Measurements from ENCODE around the gene PITPNB. TPM values are rescaled to one million over a fixed set of nuclear protein-coding genes. Genes with fewer than 3 reads are reported as not detected.

Gene PITPNB
- total RNA-seq, 1 donor from 2014 or later, result 66.6 TPM

DNA sequence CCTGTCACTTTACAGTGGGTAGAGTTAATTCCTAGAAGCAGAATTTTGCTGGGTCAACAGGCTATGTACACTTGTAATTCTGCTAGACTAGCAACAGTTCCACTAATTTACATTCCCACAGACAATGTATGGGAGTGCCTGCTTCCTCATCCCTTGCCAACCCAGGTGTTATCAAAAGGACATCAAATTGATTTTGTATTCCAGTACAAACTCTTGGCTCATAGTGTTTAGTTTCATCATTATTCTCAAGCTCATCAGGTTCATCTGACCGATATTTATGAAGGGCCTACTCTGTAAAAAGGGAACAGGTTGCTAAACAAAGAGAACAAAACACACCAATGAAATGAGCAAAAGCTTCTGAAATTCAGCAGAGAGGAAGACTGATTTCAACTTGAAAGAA lies 30.7 kb downstream of the PITPNB start:
- no peak overlapping the region for H3K4me3 Mint-ChIP-seq (ENCODE audit: unreplicated experiment)
- H3K27me3 Mint-ChIP-seq (ENCODE audit: unreplicated experiment), result no peaks in the 10 kb centered on the region
- no peak overlapping the region for H3K27ac Mint-ChIP-seq (ENCODE audit: unreplicated experiment)
- H3K4me1 Mint-ChIP-seq (ENCODE audit: low read depth, unreplicated experiment), result peaks cover 12% of the 10 kb centered on the region
- no peak for DNase-seq
- no peaks in the 10 kb centered on the region for H3K9me3 Mint-ChIP-seq (ENCODE audit: unreplicated experiment)
- TF ChIP-seq, protein P1, sequence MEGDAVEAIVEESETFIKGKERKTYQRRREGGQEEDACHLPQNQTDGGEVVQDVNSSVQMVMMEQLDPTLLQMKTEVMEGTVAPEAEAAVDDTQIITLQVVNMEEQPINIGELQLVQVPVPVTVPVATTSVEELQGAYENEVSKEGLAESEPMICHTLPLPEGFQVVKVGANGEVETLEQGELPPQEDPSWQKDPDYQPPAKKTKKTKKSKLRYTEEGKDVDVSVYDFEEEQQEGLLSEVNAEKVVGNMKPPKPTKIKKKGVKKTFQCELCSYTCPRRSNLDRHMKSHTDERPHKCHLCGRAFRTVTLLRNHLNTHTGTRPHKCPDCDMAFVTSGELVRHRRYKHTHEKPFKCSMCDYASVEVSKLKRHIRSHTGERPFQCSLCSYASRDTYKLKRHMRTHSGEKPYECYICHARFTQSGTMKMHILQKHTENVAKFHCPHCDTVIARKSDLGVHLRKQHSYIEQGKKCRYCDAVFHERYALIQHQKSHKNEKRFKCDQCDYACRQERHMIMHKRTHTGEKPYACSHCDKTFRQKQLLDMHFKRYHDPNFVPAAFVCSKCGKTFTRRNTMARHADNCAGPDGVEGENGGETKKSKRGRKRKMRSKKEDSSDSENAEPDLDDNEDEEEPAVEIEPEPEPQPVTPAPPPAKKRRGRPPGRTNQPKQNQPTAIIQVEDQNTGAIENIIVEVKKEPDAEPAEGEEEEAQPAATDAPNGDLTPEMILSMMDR (IDR thresholded peaks at IDR 0.05; ENCODE audit: partially characterized antibody, unreplicated experiment), result no peak
- no peaks in the 10 kb centered on the region for H3K36me3 Mint-ChIP-seq (ENCODE audit: unreplicated experiment)

DNA sequence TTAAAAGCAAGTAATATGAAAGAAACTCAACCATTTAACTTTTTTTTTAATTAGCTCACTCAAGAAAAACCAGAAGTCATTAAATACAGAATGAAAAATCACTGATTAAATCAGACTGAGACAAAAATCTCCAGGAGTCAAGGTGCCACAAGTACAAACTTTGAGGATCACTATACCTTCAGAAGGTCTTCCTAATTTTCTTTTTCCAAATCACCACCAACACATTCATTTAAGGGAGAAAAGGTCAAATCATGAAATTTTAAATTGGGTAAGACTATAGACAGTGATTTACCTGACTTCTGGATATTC lies 32.3 kb downstream of the PITPNB start:
- H3K4me1 Mint-ChIP-seq (ENCODE audit: low read depth, unreplicated experiment), result peaks cover 12% of the 10 kb centered on the region
- no peak overlapping the region for H3K4me3 Mint-ChIP-seq (ENCODE audit: unreplicated experiment)
- no peaks in the 10 kb centered on the region for H3K36me3 Mint-ChIP-seq (ENCODE audit: unreplicated experiment)
- no peaks in the 10 kb centered on the region for H3K27me3 Mint-ChIP-seq (ENCODE audit: unreplicated experiment)
- H3K9me3 Mint-ChIP-seq (ENCODE audit: unreplicated experiment), result no peaks in the 10 kb centered on the region
- TF ChIP-seq, protein P1 (IDR thresholded peaks at IDR 0.05; ENCODE audit: partially characterized antibody, unreplicated experiment), result peak; percentile 54
- H3K27ac Mint-ChIP-seq (ENCODE audit: unreplicated experiment), result no peak overlapping the region
- DNase-seq, result no peak

DNA sequence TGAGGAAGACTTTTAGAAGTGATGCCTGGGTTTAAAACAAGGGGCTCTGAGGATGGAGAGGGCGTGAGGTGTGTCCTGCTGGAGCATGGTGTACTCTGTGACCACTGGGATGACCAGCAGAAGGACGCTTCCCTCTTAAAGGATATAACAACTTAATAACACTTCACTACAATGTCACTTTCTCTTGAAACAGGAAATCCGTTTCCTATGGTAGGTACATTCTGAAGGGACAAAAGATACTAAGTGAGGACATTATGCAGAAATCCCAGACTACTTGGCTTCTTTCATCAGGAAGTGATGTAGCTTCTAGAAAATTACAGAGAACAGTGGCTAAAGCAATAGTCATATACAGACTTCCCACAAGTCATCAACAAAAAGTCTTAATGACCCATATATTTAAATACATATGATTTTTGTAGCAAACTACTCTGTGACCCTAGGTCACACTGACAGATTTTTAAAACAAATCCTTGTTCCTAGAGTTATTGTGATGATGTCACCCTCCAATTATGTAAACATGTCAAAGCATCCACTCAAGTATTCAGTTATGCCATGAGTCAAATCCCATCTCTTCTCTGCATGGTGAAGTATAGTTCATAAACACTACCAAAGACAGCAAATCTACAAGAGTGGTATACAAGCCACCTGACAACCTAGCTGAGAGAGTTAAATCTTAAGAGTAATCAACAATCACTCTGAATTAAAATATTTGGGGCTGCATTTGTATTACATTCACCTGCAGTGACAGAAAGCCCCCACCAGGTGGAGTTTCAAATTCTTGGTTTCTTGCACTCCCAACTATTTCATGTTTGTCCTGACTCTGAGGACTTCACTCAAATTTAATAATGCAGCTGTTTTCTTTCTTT lies 32.8 kb downstream of the PITPNB start:
- no peaks in the 10 kb centered on the region for H3K9me3 Mint-ChIP-seq (ENCODE audit: unreplicated experiment)
- H3K27me3 Mint-ChIP-seq (ENCODE audit: unreplicated experiment), result no peaks in the 10 kb centered on the region
- H3K27ac Mint-ChIP-seq (ENCODE audit: unreplicated experiment), result no peak overlapping the region
- no peak overlapping the region for H3K4me3 Mint-ChIP-seq (ENCODE audit: unreplicated experiment)
- peaks cover 12% of the 10 kb centered on the region for H3K4me1 Mint-ChIP-seq (ENCODE audit: low read depth, unreplicated experiment)
- TF ChIP-seq, protein P1 (IDR thresholded peaks at IDR 0.05; ENCODE audit: partially characterized antibody, unreplicated experiment), result peak; percentile 97
- DNase-seq, result peak; percentile 48
- H3K36me3 Mint-ChIP-seq (ENCODE audit: unreplicated experiment), result no peaks in the 10 kb centered on the region

DNA sequence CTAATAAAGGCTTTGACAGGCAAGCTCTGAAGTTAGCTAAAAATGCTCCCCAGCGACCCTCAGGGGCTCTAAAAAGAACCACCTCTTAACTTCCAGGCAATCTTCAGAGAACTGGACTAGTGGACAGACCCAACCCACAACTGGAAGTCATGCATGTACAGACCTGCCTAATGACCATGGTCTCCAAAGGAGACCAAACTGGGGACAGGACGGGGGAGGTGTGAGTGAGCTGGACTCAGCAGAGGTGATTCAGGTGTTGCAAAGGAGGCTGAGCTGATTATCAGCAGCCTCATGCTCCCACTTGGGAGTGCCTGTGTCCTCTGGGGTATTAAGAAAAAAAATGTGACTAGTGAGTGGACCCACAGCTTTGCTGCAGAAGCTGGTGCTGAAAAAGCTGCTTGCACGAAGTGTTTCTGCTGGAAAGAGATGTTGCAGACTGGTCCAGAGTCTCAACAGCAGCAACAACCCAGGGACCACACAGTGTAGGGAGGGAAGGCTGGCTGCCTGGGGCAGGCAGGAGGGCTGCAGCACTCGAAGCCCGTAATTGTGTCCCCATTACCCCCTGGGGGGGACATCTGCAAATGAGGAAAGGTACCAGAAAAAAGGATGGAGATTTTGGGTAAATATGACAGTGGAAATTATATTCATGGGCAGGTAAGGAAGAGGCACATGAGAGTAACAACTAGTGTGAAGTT lies 35.3 kb downstream of the PITPNB start:
- no peaks in the 10 kb centered on the region for H3K36me3 Mint-ChIP-seq (ENCODE audit: unreplicated experiment)
- no peaks in the 10 kb centered on the region for H3K9me3 Mint-ChIP-seq (ENCODE audit: unreplicated experiment)
- no peak for DNase-seq
- peaks cover 23% of the 10 kb centered on the region for H3K4me1 Mint-ChIP-seq (ENCODE audit: low read depth, unreplicated experiment)
- TF ChIP-seq, protein P1 (IDR thresholded peaks at IDR 0.05; ENCODE audit: partially characterized antibody, unreplicated experiment), result no peak
- H3K27me3 Mint-ChIP-seq (ENCODE audit: unreplicated experiment), result no peaks in the 10 kb centered on the region
- H3K4me3 Mint-ChIP-seq (ENCODE audit: unreplicated experiment), result no peak overlapping the region
- no peak overlapping the region for H3K27ac Mint-ChIP-seq (ENCODE audit: unreplicated experiment)

Measured in glutamatergic neuron (in vitro differentiated cells).